ENCODE measurements around the gene FBL. TPM values are rescaled to one million over a fixed set of nuclear protein-coding genes. Genes with fewer than 3 reads are reported as not detected.
"Not testable (repeated sequence)": the region's sequence is repeated elsewhere in the genome, so short reads cannot be mapped to it uniquely, and the experiment has no call there.

The FBL gene
- total RNA-seq, 1 donor from 2014 or later: 250 TPM

DNA sequence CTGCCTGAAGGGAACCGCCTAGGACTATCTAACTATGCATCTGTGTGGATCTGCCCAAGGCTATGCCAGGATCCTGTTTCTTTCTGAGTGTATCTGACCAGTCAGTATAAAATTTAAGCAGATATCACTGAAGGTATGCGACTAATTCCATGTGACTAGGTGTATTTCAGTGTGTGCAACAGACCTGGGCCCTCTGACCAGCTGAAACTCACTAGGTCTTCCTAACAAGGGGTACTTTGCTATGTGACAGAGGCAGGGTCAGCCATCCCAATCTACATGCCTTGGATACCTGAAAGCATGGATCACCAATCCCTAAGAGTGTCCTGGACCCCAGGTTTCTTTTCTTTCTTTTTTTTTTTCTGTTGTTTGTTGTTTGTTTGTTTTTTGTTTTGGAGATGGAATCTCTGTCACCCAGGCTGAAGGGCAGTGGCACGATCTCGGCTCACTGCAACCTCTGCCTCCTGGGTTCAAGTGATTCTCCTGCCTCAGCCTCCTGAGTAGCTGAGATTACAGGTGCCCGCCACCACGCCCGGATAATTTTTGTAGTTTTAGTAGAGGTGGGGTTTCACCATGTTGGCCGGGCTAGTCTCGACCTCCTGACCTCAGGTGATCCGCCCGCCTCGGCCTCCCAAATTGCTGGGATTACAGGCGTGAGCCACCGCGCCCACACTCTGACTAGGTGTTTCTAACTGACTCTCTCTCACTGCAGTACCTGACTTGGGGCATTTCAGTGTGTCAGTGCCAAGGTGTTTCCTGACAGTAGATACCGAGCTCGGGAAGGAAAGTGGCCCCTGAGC is 44.8 kb upstream of the FBL start:
- Mint-ChIP-seq H3K4me3 (ENCODE audit: low read depth) (no peak overlapping the region), H3K27me3 (peaks cover 3% of the 10 kb centered on the region), H3K36me3 (ENCODE audit: insufficient read depth) (no peaks in the 10 kb centered on the region), H3K9me3 (ENCODE audit: low read depth) (no peaks in the 10 kb centered on the region), H3K4me1 (ENCODE audit: low read depth) (no peaks in the 10 kb centered on the region), H3K27ac (peak overlapping the region; percentile 26)
- DNase-seq (ENCODE audit: low spot score, unreplicated experiment): no peak
- TF ChIP-seq, protein P1, sequence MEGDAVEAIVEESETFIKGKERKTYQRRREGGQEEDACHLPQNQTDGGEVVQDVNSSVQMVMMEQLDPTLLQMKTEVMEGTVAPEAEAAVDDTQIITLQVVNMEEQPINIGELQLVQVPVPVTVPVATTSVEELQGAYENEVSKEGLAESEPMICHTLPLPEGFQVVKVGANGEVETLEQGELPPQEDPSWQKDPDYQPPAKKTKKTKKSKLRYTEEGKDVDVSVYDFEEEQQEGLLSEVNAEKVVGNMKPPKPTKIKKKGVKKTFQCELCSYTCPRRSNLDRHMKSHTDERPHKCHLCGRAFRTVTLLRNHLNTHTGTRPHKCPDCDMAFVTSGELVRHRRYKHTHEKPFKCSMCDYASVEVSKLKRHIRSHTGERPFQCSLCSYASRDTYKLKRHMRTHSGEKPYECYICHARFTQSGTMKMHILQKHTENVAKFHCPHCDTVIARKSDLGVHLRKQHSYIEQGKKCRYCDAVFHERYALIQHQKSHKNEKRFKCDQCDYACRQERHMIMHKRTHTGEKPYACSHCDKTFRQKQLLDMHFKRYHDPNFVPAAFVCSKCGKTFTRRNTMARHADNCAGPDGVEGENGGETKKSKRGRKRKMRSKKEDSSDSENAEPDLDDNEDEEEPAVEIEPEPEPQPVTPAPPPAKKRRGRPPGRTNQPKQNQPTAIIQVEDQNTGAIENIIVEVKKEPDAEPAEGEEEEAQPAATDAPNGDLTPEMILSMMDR (IDR thresholded peaks at IDR 0.05; ENCODE audit: unreplicated experiment): no peak

DNA sequence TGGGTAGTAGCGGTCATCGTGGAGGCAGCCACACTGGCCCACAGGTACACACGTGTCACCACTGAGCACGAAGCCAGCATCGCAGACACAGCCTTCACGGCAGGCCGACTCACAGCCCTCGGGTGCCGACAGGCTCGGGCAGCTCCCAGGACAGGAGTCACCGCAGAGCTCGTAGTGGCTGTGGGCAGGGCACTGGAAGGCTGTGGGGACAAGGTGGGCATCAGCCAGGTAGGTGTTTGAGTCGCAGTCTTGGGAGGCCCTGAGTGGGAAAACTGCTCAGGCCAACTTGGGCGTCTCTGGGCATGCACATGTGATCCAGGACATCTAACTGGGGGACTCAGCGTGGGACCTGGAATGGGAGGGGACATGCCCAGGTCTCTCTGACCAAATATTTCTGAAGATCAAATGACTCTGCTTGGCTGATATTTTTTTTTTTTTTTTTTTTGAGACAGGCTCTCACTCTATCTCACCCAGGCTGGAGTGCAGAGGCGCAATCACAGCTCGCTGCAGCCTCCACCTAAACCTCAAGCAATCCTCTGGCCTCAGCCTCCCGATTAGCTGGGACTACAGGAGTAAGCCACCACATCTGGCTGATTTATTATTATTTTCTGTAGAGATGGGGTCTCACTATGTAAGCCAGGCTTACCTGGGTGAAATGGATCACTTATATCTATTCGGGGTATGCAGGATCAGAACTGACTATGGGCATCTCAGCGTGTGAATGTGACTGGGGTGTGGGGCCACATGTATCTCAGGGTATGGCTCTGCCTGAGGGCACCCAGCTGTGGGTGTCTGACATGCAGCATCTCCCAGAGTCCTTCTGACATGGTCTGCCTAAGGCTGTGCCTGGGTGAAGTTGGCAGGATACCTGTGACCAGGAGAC is 43.9 kb upstream of the FBL start:
- not testable (repeated sequence) for H3K27ac Mint-ChIP-seq; H3K4me1 Mint-ChIP-seq (ENCODE audit: low read depth); DNase-seq (ENCODE audit: low spot score, unreplicated experiment)

DNA sequence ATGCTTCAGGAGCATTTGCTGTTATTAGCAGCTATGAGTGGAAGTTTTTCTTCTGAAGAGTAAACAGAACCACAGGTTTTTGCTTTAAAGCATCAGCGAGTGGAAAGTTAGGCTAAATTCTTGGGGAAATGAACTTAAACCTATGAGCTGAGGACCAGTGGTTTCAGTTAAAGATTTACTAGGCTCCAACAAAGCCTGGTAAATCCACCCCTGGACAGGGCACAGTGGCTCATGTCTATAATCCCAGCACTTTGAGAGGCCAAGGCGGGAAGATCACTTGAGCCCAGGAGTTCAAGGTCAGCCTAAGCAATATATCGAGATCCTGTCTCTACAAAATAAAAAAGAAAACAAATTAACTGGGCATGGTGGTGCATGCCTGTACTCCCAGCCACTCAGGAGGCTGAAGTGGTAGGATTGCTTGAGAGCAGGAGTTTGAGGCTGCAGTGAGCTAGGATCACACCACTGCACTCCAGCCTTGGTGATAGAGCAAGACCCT is 41.3 kb upstream of the FBL start:
- not testable (repeated sequence) for DNase-seq (ENCODE audit: low spot score, unreplicated experiment); H3K4me1 Mint-ChIP-seq (ENCODE audit: low read depth); H3K4me3 Mint-ChIP-seq (ENCODE audit: low read depth); H3K27ac Mint-ChIP-seq; H3K27me3 Mint-ChIP-seq; H3K36me3 Mint-ChIP-seq (ENCODE audit: insufficient read depth); H3K9me3 Mint-ChIP-seq (ENCODE audit: low read depth)

More for the DNA sequence above, 43.9 kb upstream of the FBL start:
- not testable (repeated sequence) for H3K27me3 Mint-ChIP-seq; H3K36me3 Mint-ChIP-seq (ENCODE audit: insufficient read depth); H3K9me3 Mint-ChIP-seq (ENCODE audit: low read depth); H3K4me3 Mint-ChIP-seq (ENCODE audit: low read depth)

DNA sequence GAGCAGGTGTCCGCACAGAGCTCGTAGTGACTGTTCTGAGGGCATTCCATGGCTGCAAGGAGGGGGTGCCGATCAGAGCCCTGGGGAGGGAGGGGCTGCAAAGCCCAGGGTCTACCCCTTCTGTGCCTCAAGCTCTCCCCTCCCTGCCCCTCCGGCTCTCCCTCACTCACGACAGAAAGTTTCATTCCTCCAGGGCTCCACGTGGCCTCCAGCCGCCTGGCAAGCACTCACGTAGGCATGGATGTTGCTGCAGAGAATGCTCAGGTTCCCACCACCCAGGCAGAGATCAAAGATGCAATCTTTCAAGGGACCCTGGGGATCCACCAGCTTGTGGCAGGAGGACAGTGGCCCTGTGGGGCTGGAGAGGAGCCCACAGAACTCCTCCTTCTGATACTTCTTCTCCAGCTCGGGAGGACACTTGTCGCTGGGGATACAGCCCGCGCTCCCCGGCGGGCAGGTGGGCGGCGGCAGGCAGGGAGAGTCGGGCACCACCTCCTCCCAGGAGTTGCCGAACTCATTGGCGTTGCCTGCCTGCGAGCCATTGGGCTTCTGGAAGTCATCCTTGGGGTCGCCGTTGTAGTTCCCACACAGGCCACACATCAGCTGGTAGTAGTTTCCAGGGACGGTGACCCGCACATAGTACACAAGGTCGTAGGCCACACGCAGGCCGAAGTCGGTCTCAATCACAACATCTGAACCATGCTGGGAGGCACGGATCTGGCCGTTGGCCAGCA is 39.8 kb upstream of the FBL start:
- not testable (repeated sequence) for H3K9me3 Mint-ChIP-seq (ENCODE audit: low read depth); H3K4me1 Mint-ChIP-seq (ENCODE audit: low read depth); H3K27me3 Mint-ChIP-seq; H3K4me3 Mint-ChIP-seq (ENCODE audit: low read depth); DNase-seq (ENCODE audit: low spot score, unreplicated experiment); H3K36me3 Mint-ChIP-seq (ENCODE audit: insufficient read depth); H3K27ac Mint-ChIP-seq

DNA sequence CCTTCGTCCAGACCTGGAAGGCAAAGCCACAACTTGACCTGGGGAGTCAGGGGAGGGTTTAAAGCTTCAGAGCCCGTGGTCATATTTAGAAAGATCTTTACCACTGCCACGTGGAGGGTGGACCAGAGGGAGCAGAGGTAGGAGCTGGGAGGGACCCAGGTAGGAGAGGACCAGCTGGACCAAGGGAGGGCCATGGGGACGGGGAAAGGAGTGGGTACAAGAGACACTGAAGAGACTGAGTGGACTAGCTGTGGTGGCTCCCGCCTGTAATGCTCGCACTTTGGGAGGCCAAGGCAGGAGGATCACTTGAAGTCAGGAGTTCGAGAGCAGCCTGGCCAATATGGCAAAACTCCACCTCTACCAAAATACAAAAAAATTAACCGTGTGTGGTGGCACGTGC is 38.5 kb upstream of the FBL start:
- not testable (repeated sequence) for H3K4me3 Mint-ChIP-seq (ENCODE audit: low read depth); H3K27me3 Mint-ChIP-seq; H3K4me1 Mint-ChIP-seq (ENCODE audit: low read depth); H3K36me3 Mint-ChIP-seq (ENCODE audit: insufficient read depth); H3K9me3 Mint-ChIP-seq (ENCODE audit: low read depth); H3K27ac Mint-ChIP-seq; DNase-seq (ENCODE audit: low spot score, unreplicated experiment)

DNA sequence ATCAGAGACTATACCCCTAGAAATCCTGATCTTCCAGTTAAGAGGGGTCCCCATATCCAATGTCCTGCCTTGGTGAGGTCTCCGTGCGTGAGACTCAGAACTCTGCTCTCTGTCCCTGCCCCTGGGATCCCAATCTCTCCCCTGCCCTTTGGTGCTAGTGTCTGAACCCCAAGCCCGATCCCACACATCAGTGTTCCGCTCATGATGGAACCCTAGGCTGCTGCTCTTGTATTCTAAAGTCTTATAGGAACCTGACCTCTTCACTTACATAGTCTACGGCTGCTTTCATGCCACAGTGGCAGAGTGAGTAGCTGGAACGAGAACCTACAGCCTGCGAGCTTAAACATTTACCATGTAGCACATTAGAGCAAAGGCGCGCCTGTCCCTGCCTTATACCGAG is 36.5 kb upstream of the FBL start:
- H3K27me3 Mint-ChIP-seq; H3K4me3 Mint-ChIP-seq (ENCODE audit: low read depth); H3K36me3 Mint-ChIP-seq (ENCODE audit: insufficient read depth); H3K9me3 Mint-ChIP-seq (ENCODE audit: low read depth); H3K27ac Mint-ChIP-seq; H3K4me1 Mint-ChIP-seq (ENCODE audit: low read depth); DNase-seq (ENCODE audit: low spot score, unreplicated experiment): not testable (repeated sequence)

DNA sequence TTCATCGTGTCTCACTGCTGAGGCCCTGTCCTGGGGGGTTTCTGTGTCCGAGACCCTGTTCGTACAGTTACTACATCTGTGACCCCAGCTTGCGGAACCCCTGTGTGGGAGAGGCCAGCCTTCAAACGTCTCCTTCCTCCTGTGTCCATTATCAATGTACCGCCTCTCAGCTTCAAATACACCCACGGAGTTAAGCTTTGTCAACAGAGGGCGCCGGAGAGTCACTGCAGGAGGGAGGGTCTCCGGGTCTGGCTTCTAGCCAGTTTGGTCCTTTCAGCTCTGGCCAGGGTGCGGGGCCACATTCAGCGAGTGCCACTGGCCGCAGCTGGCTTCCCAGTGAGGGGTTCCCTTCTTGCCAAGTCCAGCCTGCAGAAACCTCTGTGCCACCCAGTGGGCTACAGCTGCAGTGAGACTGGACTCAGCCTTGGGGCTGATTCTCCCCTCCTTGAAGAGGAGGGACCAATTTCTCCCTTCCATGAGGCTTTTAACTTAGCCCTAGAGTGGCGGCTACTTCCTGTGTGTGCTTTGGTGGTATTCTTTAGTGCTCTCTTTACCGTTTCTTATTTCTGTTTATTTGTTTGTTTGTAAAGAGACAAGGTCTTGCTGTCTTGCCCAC is 35.4 kb upstream of the FBL start:
- H3K27ac Mint-ChIP-seq; H3K36me3 Mint-ChIP-seq (ENCODE audit: insufficient read depth); H3K4me3 Mint-ChIP-seq (ENCODE audit: low read depth); H3K9me3 Mint-ChIP-seq (ENCODE audit: low read depth); H3K4me1 Mint-ChIP-seq (ENCODE audit: low read depth); H3K27me3 Mint-ChIP-seq: not testable (repeated sequence)
- peak; percentile 55 for DNase-seq (ENCODE audit: low spot score, unreplicated experiment)
- TF ChIP-seq, protein P1 (IDR thresholded peaks at IDR 0.05; ENCODE audit: unreplicated experiment): peak; percentile 71

DNA sequence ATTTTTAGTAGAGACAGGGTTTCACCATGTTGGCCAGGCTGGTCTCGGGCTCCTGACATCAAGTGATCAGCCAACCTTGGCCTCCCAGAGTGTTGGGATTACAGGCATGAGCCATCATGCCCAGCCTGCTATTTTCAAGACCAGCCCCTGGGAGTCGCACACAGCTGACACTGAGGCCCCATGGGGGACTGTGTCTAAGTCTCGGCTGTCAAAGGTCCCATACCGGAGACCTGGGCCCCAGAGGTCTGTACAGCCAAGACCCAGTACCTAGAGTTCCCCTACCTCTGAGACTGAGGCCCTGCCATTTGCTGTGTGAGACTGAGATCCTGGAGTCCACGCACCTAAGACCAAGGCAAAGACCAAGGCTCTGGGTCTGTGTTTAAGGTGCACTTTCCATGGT is 34.1 kb upstream of the FBL start:
- H3K4me3 Mint-ChIP-seq (ENCODE audit: low read depth); H3K27ac Mint-ChIP-seq; H3K27me3 Mint-ChIP-seq; H3K36me3 Mint-ChIP-seq (ENCODE audit: insufficient read depth); H3K9me3 Mint-ChIP-seq (ENCODE audit: low read depth); DNase-seq (ENCODE audit: low spot score, unreplicated experiment); H3K4me1 Mint-ChIP-seq (ENCODE audit: low read depth): not testable (repeated sequence)

DNA sequence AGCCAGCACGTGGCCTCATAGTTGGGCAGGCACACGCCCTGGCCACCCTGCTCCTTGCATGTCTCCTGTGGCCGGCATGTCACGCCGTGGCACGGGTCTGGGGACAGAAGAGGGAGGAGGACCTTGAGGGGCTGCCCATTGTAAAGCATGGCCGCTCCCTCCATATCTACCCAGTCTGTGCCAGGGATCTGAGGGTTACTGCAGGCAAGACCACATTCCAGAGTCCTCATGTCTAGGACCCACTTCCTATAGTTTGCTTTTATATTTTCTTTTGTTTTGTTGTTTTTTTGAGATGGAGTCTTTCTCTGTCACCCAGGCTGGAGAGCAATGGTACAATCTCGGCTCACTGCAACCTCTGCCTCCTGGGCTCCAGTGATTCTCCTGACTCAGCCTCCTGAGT is 33.6 kb upstream of the FBL start:
- H3K27ac Mint-ChIP-seq; DNase-seq (ENCODE audit: low spot score, unreplicated experiment); H3K4me3 Mint-ChIP-seq (ENCODE audit: low read depth); H3K27me3 Mint-ChIP-seq; H3K4me1 Mint-ChIP-seq (ENCODE audit: low read depth); H3K9me3 Mint-ChIP-seq (ENCODE audit: low read depth); H3K36me3 Mint-ChIP-seq (ENCODE audit: insufficient read depth): not testable (repeated sequence)

DNA sequence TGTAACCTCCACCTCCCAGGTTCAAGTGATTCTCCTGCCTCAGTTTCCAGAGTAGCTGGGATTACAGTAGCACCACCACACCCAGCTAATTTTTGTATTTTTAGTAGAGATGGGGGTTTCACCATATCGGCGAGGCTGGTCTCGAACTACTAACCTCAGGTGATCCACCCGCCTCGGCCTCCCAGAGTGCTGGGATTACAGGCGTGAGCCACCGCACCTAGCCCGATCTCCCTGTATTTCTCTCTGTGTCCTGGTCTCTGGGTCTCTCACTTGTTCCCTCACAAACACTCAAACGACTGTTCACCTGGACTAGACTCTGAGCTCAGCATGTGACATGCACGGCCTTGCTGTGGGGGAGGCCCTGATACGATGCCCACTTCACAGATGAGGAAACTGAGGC is 32.7 kb upstream of the FBL start:
- H3K9me3 Mint-ChIP-seq (ENCODE audit: low read depth); H3K36me3 Mint-ChIP-seq (ENCODE audit: insufficient read depth); H3K27ac Mint-ChIP-seq; DNase-seq (ENCODE audit: low spot score, unreplicated experiment); H3K4me3 Mint-ChIP-seq (ENCODE audit: low read depth); H3K4me1 Mint-ChIP-seq (ENCODE audit: low read depth); H3K27me3 Mint-ChIP-seq: not testable (repeated sequence)
